MM.1S (cell line): ENCODE results near the gene CSNK2A3.

Experiments
- DNase-seq: peaks from one replicate; pipeline ENCODE4 v3.0.0-alpha.2; 2015
- H2AFZ ChIP-seq: fragments of 300-600 bp; sonication (generic); 2 replicates; pipeline ENCODE4 v1.6.0; 2016; ENCODE audit warnings: antibody characterized with exemption, low read length
- H3F3A ChIP-seq: fragments of 300-600 bp; sonication (generic); 2 replicates; pipeline ENCODE4 v1.6.1; 2016; ENCODE audit warnings: mild to moderate bottlenecking, antibody characterized with exemption, low read length, moderate library complexity, mixed read lengths; ENCODE audit not compliant: insufficient read depth
- H3K27ac ChIP-seq: fragments of 300-600 bp; sonication (generic); 2 replicates; pipeline ENCODE4 v1.5.1; 2016; ENCODE audit warnings: mild to moderate bottlenecking, low read length
- H3K27me3 ChIP-seq: fragments of 300-600 bp; sonication (generic); replicated peaks from 2 replicates; pipeline ENCODE4 v1.6.0; 2016; ENCODE audit warnings: low read length; ENCODE audit not compliant: insufficient read depth
- H3K36me3 ChIP-seq: fragments of 300-600 bp; sonication (generic); replicated peaks from 2 replicates; pipeline ENCODE4 v1.6.1; 2016; ENCODE audit warnings: mild to moderate bottlenecking, low read length, mixed read lengths; ENCODE audit not compliant: insufficient read depth
- H3K4me1 ChIP-seq: fragments of 300-600 bp; sonication (generic); 2 replicates; pipeline ENCODE4 v1.6.1; 2016; ENCODE audit warnings: low read length, mixed read lengths
- H3K4me2 ChIP-seq: fragments of 300-600 bp; sonication (generic); 2 replicates; pipeline ENCODE4 v1.6.0; 2016; ENCODE audit warnings: low read depth, low read length
- H3K4me3 ChIP-seq: fragments of 300-600 bp; sonication (generic); 2 replicates; pipeline ENCODE4 v1.5.1; 2016; ENCODE audit warnings: low read length, mixed read lengths
- H3K79me2 ChIP-seq: fragments of 300-600 bp; sonication (generic); 2 replicates; pipeline ENCODE4 v1.6.1; 2016; ENCODE audit warnings: mixed run types, low read length, mixed read lengths
- H3K9ac ChIP-seq: fragments of 300-600 bp; sonication (generic); 2 replicates; pipeline ENCODE4 v1.6.1; 2016; ENCODE audit warnings: low read length, mixed read lengths
- H3K9me2 ChIP-seq: fragments of 300-600 bp; sonication (generic); replicated peaks from 2 replicates; pipeline ENCODE4 v1.6.1; 2016; ENCODE audit warnings: mild to moderate bottlenecking, low read length, mixed read lengths; ENCODE audit not compliant: insufficient read depth
- H3K9me3 ChIP-seq: fragments of 300-600 bp; sonication (generic); replicated peaks from 2 replicates; pipeline ENCODE4 v1.6.1; 2016; ENCODE audit warnings: mild to moderate bottlenecking, low read length, mixed read lengths; ENCODE audit not compliant: insufficient read depth
- H4K20me1 ChIP-seq: fragments of 300-600 bp; sonication (generic); 2 replicates; pipeline ENCODE4 v1.6.1; 2016; ENCODE audit warnings: mild to moderate bottlenecking, low read length, moderate library complexity, mixed read lengths; ENCODE audit not compliant: insufficient read depth
- EZH2 ChIP-seq: fragments of 300-600 bp; sonication (generic); optimal IDR thresholded peaks from 2 replicates; pipeline ENCODE3; 2017; ENCODE audit warnings: low read depth, mild to moderate bottlenecking, antibody characterized with exemption, low read length, mixed read lengths
- EZH2phosphoT487 ChIP-seq: fragments of 300-600 bp; sonication (generic); IDR thresholded peaks from 2 replicates; pipeline ENCODE4 v1.6.1; 2018; ENCODE audit warnings: antibody characterized with exemption, low read length
- TF ChIP-seq, protein P1 (sequence below): fragments of 300-600 bp; sonication (generic); IDR thresholded peaks from 2 replicates; pipeline ENCODE4 v1.5.1; 2016; ENCODE audit warnings: antibody characterized with exemption, low read length, mixed read lengths

CSNK2A3 gene

GRCh38 chr11:11320825-11321224, 32.2 kb downstream of the CSNK2A3 start:
- H3K4me3 ChIP-seq = no peak overlapping the region
- H3K9me3 ChIP-seq = no peaks in the 10 kb centered on the region
- no peaks in the 10 kb centered on the region for H3K36me3 ChIP-seq
- H3K79me2 ChIP-seq = no peaks in the 10 kb centered on the region
- TF ChIP-seq EZH2phosphoT487 (no peak), EZH2 (no peak)
- TF ChIP-seq, protein P1, sequence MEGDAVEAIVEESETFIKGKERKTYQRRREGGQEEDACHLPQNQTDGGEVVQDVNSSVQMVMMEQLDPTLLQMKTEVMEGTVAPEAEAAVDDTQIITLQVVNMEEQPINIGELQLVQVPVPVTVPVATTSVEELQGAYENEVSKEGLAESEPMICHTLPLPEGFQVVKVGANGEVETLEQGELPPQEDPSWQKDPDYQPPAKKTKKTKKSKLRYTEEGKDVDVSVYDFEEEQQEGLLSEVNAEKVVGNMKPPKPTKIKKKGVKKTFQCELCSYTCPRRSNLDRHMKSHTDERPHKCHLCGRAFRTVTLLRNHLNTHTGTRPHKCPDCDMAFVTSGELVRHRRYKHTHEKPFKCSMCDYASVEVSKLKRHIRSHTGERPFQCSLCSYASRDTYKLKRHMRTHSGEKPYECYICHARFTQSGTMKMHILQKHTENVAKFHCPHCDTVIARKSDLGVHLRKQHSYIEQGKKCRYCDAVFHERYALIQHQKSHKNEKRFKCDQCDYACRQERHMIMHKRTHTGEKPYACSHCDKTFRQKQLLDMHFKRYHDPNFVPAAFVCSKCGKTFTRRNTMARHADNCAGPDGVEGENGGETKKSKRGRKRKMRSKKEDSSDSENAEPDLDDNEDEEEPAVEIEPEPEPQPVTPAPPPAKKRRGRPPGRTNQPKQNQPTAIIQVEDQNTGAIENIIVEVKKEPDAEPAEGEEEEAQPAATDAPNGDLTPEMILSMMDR = no peak
- H3K4me1 ChIP-seq = no peaks in the 10 kb centered on the region
- H2AFZ ChIP-seq = no peak overlapping the region
- H4K20me1 ChIP-seq = no peaks in the 10 kb centered on the region
- H3K27me3 ChIP-seq = no peaks in the 10 kb centered on the region
- H3K4me2 ChIP-seq = no peak overlapping the region
- no peaks in the 10 kb centered on the region for H3K9me2 ChIP-seq
- H3K9ac ChIP-seq = no peak overlapping the region
- DNase-seq = no peak
- no peaks in the 10 kb centered on the region for H3F3A ChIP-seq
- H3K27ac ChIP-seq = no peak overlapping the region

DNA sequence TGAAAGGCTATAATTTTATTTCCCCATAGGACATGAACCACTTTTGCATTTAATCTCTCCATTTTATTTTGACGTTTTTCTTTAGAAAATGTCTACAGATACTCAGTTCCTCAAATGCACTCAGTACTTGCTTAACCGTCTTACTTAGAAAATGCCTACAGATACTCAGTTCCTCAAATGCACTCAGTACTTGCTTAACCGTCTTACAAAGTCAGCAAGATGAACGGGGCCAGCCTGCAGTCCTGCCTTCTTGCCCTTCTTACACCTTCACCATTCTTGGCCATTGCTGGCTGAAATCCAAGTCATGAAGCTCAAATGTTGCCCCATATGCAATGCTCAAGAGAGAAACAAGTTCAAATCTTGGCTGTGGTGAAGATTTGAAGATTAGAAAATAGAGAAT, 34.1 kb downstream of the CSNK2A3 start:
- TF ChIP-seq, protein P1 = no peak
- Histone ChIP-seq H3K9me3 (no peaks in the 10 kb centered on the region), H3K36me3 (no peaks in the 10 kb centered on the region), H3K79me2 (no peaks in the 10 kb centered on the region), H3K4me1 (no peaks in the 10 kb centered on the region), H4K20me1 (no peaks in the 10 kb centered on the region), H3K27me3 (no peaks in the 10 kb centered on the region), H3K4me2 (no peak overlapping the region), H2AFZ (no peak overlapping the region), H3K9me2 (no peaks in the 10 kb centered on the region), H3F3A (no peaks in the 10 kb centered on the region), H3K4me3 (no peak overlapping the region), H3K9ac (no peak overlapping the region), H3K27ac (no peak overlapping the region)
- no peak for DNase-seq

- Histone ChIP-seq H3K27ac (no peak overlapping the region), H3K4me2 (no peak overlapping the region), H3K9me3 (no peaks in the 10 kb centered on the region)
Measured at GRCh38 chr11:11318461-11318860, 34.6 kb downstream of the CSNK2A3 start.

More at GRCh38 chr11:11318461-11318860, 34.6 kb downstream of the CSNK2A3 start:
- Histone ChIP-seq H3K79me2 (no peaks in the 10 kb centered on the region), H3K4me3 (no peak overlapping the region), H3F3A (no peaks in the 10 kb centered on the region), H3K36me3 (no peaks in the 10 kb centered on the region), H3K27me3 (no peaks in the 10 kb centered on the region), H4K20me1 (no peaks in the 10 kb centered on the region), H3K4me1 (no peaks in the 10 kb centered on the region), H3K9me2 (no peaks in the 10 kb centered on the region), H3K9ac (no peak overlapping the region), H2AFZ (no peak overlapping the region)
- DNase-seq = no peak
- TF ChIP-seq, protein P1 = no peak
- TF ChIP-seq EZH2phosphoT487 (no peak), EZH2 (no peak)
